SK-N-MC (cell line): Measurements from ENCODE around the gene ZNF677.

Experiments
- EZH2 ChIP-seq: fragments of 200-600 bp; sonication (generic); IDR thresholded peaks from one replicate; pipeline ENCODE4 v1.6.1; 2017; ENCODE audit warnings: antibody characterized with exemption
- FOXP2 ChIP-seq: optimal IDR thresholded peaks from 2 replicates; pipeline ENCODE3; 2011; ENCODE audit warnings: mild to moderate bottlenecking, moderate library complexity; ENCODE audit not compliant: insufficient read depth; ENCODE audit errors: extremely low read length, control extremely low read depth
- POLR2AphosphoS5 ChIP-seq: IDR thresholded peaks from 2 replicates; pipeline ENCODE4 v1.6.1; 2012; ENCODE audit warnings: mild to moderate bottlenecking, low read depth, low read length, borderline replicate concordance

GRCh38 chr19:53196777-53197396 is 57.8 kb downstream of the ZNF677 start:
- TF ChIP-seq POLR2AphosphoS5 (no peak), EZH2 (no peak), FOXP2 (no peak)
